ENCODE results near the gene MAFF.
"Not testable (repeated sequence)": the region's sequence is repeated elsewhere in the genome, so short reads cannot be mapped to it uniquely, and the experiment has no call there.

MAFF gene
- long read RNA-seq, transcript MAFF-201 (3 exons, 2,490 nt): major isoform, 13 of 13 reads
- long read RNA-seq, partial matches to known transcripts: 0 of 13 reads
- long read RNA-seq, other reads (novel, unspliced or antisense): 0 of 13 reads

DNA sequence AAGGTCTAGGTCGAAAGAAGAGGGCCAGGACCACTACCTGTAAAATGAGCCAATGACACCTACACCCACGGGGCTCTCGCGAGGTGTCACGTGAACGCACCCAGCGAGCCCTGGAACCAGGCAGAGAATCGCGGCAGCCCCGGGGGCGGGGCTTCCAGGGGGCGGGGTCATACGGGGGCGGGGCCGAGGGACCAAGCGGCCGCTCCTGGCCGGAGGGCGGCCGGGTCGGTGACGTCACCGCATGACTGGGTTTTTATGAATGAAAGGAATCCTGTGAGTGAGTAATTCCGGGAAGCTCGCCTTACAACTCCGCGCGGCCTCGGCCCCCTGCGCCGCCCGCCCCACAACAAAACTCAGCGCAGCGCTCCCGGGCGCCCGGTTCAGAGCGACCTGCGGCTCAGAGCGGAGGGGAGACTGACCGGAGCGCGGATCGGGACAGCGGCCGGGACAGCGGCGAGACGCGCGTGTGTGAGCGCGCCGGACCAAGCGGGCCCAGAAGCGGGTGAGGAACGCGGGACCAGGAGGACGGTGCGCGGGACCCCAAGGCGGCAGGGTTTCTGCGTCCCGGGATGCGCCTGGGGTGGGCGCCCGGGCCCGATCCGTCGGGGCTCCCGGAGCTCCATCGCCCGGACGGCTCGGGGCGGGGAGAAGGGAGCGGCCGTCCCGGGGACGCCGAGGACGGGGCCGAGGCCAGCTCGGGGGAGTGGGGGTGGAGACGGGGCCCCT, at the start of gene MAFF:
TSS of gene MAFF (plus strand) at position 284 of the 726 bp plus-strand sequence. CDS start 11,860 bp downstream, outside the sequence.
- Histone ChIP-seq H3K27me3 (ENCODE audit: insufficient read depth, poor library complexity, severe bottlenecking) (no peaks in the 10 kb centered on the region), H3K27ac (replicated peaks) (0 out of 2 replicates have a peak within 1 kb of the TSS, but pooled peaks have one; percentile 27), H3K4me3 (replicated peaks; ENCODE audit: insufficient read depth, low read length) (peak within 1 kb of the TSS; percentile 74)
- DNase-seq (ENCODE audit: low read depth in 1 of 2, low spot score in 1 of 2): peak; percentile 83 to 86
- TF ChIP-seq POLR2AphosphoS5 (IDR thresholded peaks at IDR 0.05; ENCODE audit: low read depth) (no peak), GABPA (IDR thresholded peaks at IDR 0.05; ENCODE audit: low read depth) (no peak), SPI1 (IDR thresholded peaks at IDR 0.05; ENCODE audit: borderline replicate concordance, low read depth) (no peak), REST (IDR thresholded peaks at IDR 0.05; ENCODE audit: insufficient replicate concordance, low read depth) (no peak)
- TF ChIP-seq, protein P1, sequence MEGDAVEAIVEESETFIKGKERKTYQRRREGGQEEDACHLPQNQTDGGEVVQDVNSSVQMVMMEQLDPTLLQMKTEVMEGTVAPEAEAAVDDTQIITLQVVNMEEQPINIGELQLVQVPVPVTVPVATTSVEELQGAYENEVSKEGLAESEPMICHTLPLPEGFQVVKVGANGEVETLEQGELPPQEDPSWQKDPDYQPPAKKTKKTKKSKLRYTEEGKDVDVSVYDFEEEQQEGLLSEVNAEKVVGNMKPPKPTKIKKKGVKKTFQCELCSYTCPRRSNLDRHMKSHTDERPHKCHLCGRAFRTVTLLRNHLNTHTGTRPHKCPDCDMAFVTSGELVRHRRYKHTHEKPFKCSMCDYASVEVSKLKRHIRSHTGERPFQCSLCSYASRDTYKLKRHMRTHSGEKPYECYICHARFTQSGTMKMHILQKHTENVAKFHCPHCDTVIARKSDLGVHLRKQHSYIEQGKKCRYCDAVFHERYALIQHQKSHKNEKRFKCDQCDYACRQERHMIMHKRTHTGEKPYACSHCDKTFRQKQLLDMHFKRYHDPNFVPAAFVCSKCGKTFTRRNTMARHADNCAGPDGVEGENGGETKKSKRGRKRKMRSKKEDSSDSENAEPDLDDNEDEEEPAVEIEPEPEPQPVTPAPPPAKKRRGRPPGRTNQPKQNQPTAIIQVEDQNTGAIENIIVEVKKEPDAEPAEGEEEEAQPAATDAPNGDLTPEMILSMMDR (IDR thresholded peaks at IDR 0.05; ENCODE audit: insufficient read depth, low read length): no peak

DNA sequence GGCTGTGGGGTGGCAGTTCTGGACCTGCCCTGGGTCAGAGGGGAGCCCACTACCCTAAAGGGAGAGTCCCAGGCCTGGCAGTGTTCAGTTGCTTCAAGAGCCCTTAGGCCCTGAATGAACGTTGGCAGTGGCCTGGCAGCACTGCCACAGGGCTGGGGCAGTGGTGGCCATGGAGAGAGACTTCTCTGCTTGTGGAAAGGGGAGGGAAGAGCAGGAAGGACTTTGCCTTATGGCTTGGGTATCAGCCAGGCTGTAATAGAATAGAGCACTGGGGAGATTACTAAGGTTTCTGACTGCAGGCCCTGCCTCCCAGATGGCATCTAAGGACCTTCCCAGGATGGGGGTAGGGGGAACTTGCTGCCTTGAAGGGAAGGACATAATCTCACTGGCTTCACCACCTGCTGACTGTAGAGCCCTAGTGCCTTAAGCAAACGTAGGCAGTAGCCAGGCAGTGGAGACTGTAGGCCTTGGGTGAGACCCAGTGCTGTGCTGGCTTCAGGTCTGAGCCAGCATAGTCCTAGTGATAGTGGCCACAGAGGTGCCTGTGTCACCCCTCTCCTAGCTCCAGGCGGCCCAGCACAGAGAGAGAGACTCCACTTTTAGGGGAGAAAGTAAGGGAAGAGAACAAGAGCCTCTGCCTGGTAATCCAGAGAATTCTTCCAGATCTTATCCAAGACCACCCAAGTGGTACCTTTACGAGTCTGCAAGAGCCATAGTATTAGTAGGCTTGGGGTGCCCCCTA, 47.8 kb upstream of the MAFF start:
- Histone ChIP-seq H3K27ac (replicated peaks) (no peak overlapping the region), H3K27me3 (ENCODE audit: insufficient read depth, poor library complexity, severe bottlenecking) (no peaks in the 10 kb centered on the region), H3K4me3 (replicated peaks; ENCODE audit: insufficient read depth, low read length) (no peak overlapping the region)
- TF ChIP-seq GABPA (IDR thresholded peaks at IDR 0.05; ENCODE audit: low read depth) (no peak), REST (IDR thresholded peaks at IDR 0.05; ENCODE audit: insufficient replicate concordance, low read depth) (no peak), SPI1 (IDR thresholded peaks at IDR 0.05; ENCODE audit: borderline replicate concordance, low read depth) (no peak), POLR2AphosphoS5 (IDR thresholded peaks at IDR 0.05; ENCODE audit: low read depth) (no peak)
- TF ChIP-seq, protein P1 (IDR thresholded peaks at IDR 0.05; ENCODE audit: insufficient read depth, low read length): no peak
- DNase-seq (ENCODE audit: low read depth in 1 of 2, low spot score in 1 of 2): no peak

DNA sequence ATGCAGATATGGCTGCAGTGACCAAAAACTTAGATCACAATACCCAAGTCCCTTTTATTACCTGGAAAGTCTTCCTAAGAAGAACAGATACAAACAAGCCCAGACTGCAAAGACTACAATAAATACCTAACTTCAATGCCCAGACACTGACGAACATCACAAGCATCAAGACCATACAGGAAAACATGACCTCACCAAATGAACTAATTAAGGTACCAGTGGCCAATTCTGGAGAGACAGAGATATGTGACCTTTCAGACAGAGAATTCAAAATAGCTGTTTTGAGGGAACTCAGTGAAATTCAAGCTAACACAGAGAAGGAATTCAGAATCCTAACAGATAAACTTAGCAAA, 47.3 kb upstream of the MAFF start:
- H3K4me3 ChIP-seq (replicated peaks; ENCODE audit: insufficient read depth, low read length); DNase-seq (ENCODE audit: low read depth in 1 of 2, low spot score in 1 of 2); H3K27ac ChIP-seq (replicated peaks); H3K27me3 ChIP-seq (ENCODE audit: insufficient read depth, poor library complexity, severe bottlenecking): not testable (repeated sequence)

- H3K27ac ChIP-seq (replicated peaks): no peak overlapping the region
Observed at GRCh38 chr22:38155703-38156102, 46.1 kb upstream of the MAFF start.

More at GRCh38 chr22:38155703-38156102, 46.1 kb upstream of the MAFF start:
- Histone ChIP-seq H3K27me3 (ENCODE audit: insufficient read depth, poor library complexity, severe bottlenecking) (no peaks in the 10 kb centered on the region), H3K4me3 (replicated peaks; ENCODE audit: insufficient read depth, low read length) (no peak overlapping the region)
- no peak for DNase-seq (ENCODE audit: low read depth in 1 of 2, low spot score in 1 of 2)
- TF ChIP-seq REST (IDR thresholded peaks at IDR 0.05; ENCODE audit: insufficient replicate concordance, low read depth) (no peak), GABPA (IDR thresholded peaks at IDR 0.05; ENCODE audit: low read depth) (no peak), POLR2AphosphoS5 (IDR thresholded peaks at IDR 0.05; ENCODE audit: low read depth) (no peak), SPI1 (IDR thresholded peaks at IDR 0.05; ENCODE audit: borderline replicate concordance, low read depth) (no peak)
- TF ChIP-seq, protein P1 (IDR thresholded peaks at IDR 0.05; ENCODE audit: insufficient read depth, low read length): no peak
